ENCODE results near the gene IL6ST.

DNA sequence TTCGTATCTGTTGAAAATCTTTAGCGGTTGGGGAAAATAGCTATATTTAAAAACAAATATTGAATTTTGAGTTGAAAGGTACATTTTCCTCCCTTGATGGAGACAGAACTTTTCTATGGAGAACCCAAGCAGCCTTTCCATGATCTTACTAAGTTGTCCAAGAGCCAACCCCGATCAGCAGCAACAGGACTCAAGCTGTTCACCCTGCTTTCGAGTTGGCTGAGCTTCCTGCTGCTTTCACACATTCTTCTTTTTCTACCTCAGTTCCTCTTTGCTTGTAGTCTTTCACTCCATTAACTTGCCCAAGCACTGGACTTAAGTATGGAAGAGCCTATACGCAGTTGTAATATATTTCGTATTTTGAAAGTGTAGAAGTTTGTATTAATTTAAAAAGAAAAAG, 59.4 kb downstream of the IL6ST start:
- TF ChIP-seq EP300 (IDR thresholded peaks at IDR 0.05; ENCODE audit: borderline replicate concordance) (no peak), YY1 (IDR thresholded peaks at IDR 0.05; ENCODE audit: low read depth) (no peak), EGR1 (IDR thresholded peaks at IDR 0.05) (no peak), RAD21 (IDR thresholded peaks at IDR 0.05; ENCODE audit: low read depth) (no peak), CREB1 (IDR thresholded peaks at IDR 0.05; ENCODE audit: low read depth) (no peak), ZBTB7A (IDR thresholded peaks at IDR 0.05; ENCODE audit: low read depth) (no peak), TAF1 (IDR thresholded peaks at IDR 0.05; ENCODE audit: low read depth) (no peak), FOXM1 (IDR thresholded peaks at IDR 0.05; ENCODE audit: borderline replicate concordance, low read depth) (no peak), NFIC (IDR thresholded peaks at IDR 0.05) (no peak)
- TF ChIP-seq, protein P1, sequence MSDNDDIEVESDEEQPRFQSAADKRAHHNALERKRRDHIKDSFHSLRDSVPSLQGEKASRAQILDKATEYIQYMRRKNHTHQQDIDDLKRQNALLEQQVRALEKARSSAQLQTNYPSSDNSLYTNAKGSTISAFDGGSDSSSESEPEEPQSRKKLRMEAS (IDR thresholded peaks at IDR 0.05), result no peak
- TF ChIP-seq, protein P2, sequence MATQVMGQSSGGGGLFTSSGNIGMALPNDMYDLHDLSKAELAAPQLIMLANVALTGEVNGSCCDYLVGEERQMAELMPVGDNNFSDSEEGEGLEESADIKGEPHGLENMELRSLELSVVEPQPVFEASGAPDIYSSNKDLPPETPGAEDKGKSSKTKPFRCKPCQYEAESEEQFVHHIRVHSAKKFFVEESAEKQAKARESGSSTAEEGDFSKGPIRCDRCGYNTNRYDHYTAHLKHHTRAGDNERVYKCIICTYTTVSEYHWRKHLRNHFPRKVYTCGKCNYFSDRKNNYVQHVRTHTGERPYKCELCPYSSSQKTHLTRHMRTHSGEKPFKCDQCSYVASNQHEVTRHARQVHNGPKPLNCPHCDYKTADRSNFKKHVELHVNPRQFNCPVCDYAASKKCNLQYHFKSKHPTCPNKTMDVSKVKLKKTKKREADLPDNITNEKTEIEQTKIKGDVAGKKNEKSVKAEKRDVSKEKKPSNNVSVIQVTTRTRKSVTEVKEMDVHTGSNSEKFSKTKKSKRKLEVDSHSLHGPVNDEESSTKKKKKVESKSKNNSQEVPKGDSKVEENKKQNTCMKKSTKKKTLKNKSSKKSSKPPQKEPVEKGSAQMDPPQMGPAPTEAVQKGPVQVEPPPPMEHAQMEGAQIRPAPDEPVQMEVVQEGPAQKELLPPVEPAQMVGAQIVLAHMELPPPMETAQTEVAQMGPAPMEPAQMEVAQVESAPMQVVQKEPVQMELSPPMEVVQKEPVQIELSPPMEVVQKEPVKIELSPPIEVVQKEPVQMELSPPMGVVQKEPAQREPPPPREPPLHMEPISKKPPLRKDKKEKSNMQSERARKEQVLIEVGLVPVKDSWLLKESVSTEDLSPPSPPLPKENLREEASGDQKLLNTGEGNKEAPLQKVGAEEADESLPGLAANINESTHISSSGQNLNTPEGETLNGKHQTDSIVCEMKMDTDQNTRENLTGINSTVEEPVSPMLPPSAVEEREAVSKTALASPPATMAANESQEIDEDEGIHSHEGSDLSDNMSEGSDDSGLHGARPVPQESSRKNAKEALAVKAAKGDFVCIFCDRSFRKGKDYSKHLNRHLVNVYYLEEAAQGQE (IDR thresholded peaks at IDR 0.05; ENCODE audit: low read depth), result no peak

Measured in Ishikawa (cell line).